ENCODE results near the gene C1QTNF9.

- TF ChIP-seq, protein P1, sequence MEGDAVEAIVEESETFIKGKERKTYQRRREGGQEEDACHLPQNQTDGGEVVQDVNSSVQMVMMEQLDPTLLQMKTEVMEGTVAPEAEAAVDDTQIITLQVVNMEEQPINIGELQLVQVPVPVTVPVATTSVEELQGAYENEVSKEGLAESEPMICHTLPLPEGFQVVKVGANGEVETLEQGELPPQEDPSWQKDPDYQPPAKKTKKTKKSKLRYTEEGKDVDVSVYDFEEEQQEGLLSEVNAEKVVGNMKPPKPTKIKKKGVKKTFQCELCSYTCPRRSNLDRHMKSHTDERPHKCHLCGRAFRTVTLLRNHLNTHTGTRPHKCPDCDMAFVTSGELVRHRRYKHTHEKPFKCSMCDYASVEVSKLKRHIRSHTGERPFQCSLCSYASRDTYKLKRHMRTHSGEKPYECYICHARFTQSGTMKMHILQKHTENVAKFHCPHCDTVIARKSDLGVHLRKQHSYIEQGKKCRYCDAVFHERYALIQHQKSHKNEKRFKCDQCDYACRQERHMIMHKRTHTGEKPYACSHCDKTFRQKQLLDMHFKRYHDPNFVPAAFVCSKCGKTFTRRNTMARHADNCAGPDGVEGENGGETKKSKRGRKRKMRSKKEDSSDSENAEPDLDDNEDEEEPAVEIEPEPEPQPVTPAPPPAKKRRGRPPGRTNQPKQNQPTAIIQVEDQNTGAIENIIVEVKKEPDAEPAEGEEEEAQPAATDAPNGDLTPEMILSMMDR (IDR thresholded peaks at IDR 0.05): no peak
- no peak for TF ChIP-seq REST (IDR thresholded peaks at IDR 0.05; ENCODE audit: insufficient read depth in 1 of 2, low read depth in 2 of 2, low read length in 1 of 2)
- TF ChIP-seq POLR2AphosphoS5 (IDR thresholded peaks at IDR 0.05; ENCODE audit: low read depth, low read length): no peak
- TF ChIP-seq SIN3A (IDR thresholded peaks at IDR 0.05; ENCODE audit: borderline replicate concordance, insufficient read depth, low read depth, low read length): no peak
Observed at GRCh38 chr13:24361113-24361512, 51.7 kb downstream of the C1QTNF9 start.

Data from Panc1 (cell line).